ENCODE data around the gene NHLRC4. TPM values are rescaled to one million over a fixed set of nuclear protein-coding genes. Genes with fewer than 3 reads are reported as not detected.
A peak's percentile ranks its signal among the peaks of the same experiment; 100 is the strongest.

Gene NHLRC4
- total RNA-seq, 1 donor from 2014 or later: 1.0 TPM

DNA sequence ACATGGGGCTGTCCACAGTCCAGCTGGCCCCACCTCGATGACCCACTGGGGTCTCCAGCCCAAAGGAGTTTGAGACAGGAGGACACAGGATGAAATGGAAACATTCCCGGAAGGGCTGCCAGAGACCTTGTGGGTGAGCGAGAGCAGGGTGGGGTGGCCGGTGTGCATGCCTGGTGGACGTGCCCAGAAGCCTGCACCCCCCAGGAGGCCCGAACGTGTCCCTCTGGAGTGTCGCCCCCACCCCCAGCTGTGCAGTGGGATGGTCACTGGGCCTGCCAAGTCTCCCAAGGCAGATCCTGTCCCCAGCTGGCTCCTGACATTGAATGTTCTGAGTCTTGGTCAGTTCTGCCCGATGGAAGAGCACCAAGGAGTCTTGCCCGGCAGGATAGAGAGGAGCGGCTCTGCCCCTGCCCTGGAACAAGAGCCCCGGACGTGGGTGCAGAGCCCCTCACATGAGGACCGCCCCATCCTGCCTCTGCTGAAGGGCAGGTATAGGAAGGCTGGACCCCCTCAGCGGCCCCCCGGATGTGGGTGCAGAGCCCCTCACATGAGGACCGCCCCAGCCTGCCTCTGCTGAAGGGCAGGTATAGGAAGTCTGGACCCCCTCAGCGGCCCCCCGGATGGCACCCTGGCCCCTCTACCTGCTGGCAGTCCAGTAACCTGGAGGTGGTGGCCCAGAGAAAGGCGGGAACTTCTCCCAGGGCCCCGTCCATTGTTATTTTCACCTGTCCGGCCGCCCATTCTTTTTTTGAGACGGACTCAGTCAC lies 42.3 kb upstream of the NHLRC4 start:
- H3K4me3 Mint-ChIP-seq: no peak overlapping the region
- H3K4me1 Mint-ChIP-seq: peaks cover 33% of the 10 kb centered on the region
- CTCF ChIA-PET: no interaction called here
- TF ChIP-seq, protein P1, sequence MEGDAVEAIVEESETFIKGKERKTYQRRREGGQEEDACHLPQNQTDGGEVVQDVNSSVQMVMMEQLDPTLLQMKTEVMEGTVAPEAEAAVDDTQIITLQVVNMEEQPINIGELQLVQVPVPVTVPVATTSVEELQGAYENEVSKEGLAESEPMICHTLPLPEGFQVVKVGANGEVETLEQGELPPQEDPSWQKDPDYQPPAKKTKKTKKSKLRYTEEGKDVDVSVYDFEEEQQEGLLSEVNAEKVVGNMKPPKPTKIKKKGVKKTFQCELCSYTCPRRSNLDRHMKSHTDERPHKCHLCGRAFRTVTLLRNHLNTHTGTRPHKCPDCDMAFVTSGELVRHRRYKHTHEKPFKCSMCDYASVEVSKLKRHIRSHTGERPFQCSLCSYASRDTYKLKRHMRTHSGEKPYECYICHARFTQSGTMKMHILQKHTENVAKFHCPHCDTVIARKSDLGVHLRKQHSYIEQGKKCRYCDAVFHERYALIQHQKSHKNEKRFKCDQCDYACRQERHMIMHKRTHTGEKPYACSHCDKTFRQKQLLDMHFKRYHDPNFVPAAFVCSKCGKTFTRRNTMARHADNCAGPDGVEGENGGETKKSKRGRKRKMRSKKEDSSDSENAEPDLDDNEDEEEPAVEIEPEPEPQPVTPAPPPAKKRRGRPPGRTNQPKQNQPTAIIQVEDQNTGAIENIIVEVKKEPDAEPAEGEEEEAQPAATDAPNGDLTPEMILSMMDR (IDR thresholded peaks at IDR 0.05): no peak
- H3K27ac Mint-ChIP-seq: peak overlapping the region; percentile 35
- POLR2A ChIA-PET: no interaction called here
- DNase-seq (no peak), ATAC-seq (ENCODE audit: low read depth) (no peak)
- H3K9me3 Mint-ChIP-seq: no peaks in the 10 kb centered on the region
- intact Hi-C loops (cut with micrococcal nuclease): loop anchor here (5.0 kb wide), 5 partner anchors 43 to 387 kb away; partner anchors contain the start of genes NHLRC4, NPRL3, PGAP6 and PIGQ
- no peaks in the 10 kb centered on the region for H3K27me3 Mint-ChIP-seq
- H3K36me3 Mint-ChIP-seq (ENCODE audit: low read depth): peaks cover 8% of the 10 kb centered on the region

DNA sequence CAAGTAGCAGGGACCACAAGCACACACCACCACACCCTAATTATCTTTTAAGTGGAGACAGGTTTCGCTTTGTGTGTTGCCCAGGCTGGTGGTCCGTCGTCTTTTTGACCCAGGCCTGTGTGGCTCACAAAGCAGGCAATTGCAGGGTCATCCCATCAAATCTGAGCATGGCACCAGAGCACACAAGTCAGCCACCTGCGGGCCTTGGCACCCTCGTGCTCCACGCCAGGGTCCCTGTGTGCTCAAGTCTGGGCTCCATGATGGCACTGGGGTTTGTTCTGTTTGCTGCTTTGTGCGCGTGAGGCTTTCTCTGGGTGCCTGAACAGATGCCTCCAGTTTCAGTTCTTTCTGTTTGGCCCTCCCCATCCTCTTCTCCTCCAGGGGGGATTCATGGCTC lies 41.7 kb upstream of the NHLRC4 start:
- intact Hi-C loops (cut with micrococcal nuclease): loop anchor here (5.0 kb wide), 5 partner anchors 42 to 388 kb away; partner anchors contain the start of genes NHLRC4, NPRL3, PGAP6 and PIGQ
- TF ChIP-seq, protein P1 (IDR thresholded peaks at IDR 0.05): no peak
- H3K36me3 Mint-ChIP-seq (ENCODE audit: low read depth): peaks cover 7% of the 10 kb centered on the region
- peak overlapping the region; percentile 56 for H3K4me3 Mint-ChIP-seq
- ChIA-PET CTCF (no interaction called here), POLR2A (no interaction called here)
- no peaks in the 10 kb centered on the region for H3K27me3 Mint-ChIP-seq
- H3K27ac Mint-ChIP-seq: peak overlapping the region; percentile 84
- no peak for DNase-seq
- ATAC-seq (ENCODE audit: low read depth): no peak
- H3K9me3 Mint-ChIP-seq: no peaks in the 10 kb centered on the region
- peaks cover 39% of the 10 kb centered on the region for H3K4me1 Mint-ChIP-seq

DNA sequence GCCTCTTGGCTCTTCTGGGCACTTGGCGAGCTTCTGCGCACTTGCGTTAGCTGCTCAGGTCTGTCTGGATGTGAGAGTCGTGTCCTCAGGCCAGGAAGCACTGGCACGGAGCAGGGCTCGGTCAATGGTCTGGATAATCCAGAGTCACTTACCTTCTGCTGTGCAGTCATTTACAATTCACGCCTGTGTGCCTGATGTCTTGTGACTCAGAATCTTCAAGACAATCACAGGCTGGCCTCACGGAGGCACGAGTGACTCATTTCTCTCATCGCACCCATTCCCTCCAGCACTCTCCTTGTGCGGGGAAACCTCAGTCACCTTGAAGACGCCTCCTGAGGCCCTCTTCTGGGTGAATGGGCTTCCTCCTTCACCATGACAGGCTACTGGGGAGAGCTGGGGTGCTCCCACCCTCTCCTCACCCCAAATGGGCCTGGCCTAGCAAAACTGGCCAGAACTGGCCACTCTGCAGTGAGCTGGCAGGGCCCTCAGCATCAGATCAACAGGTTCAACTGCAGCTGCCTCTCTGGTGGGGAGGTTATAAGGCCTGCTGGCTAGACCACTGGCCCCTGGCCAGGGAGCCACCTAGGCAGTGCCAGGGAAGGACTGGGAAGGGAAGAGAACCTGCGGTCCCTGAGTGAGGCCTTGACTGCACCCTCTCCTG lies 41.2 kb upstream of the NHLRC4 start:
- POLR2A ChIA-PET: interaction anchor here (1.2 kb wide), 1 partner anchor 286 kb away, joined by 8 read pairs; no protein-coding TSS in a partner anchor
- Mint-ChIP-seq H3K4me1 (peaks cover 43% of the 10 kb centered on the region), H3K27me3 (no peaks in the 10 kb centered on the region), H3K9me3 (no peaks in the 10 kb centered on the region), H3K36me3 (ENCODE audit: low read depth) (peaks cover 2% of the 10 kb centered on the region), H3K27ac (peak overlapping the region; percentile 84), H3K4me3 (peak overlapping the region; percentile 56)
- CTCF ChIA-PET: interaction anchor here (1.3 kb wide), 1 partner anchor 134 kb away, joined by 3 read pairs; no protein-coding TSS in a partner anchor
- TF ChIP-seq, protein P1 (IDR thresholded peaks at IDR 0.05): no peak
- DNase-seq (no peak), ATAC-seq (ENCODE audit: low read depth) (peak; percentile 2)
- intact Hi-C loops (cut with micrococcal nuclease): loop anchor here (2.0 to 5.0 kb wide), 7 partner anchors 42 to 1087 kb away; partner anchors contain the start of genes AXIN1, CRAMP1, IFT140 and NHLRC4

DNA sequence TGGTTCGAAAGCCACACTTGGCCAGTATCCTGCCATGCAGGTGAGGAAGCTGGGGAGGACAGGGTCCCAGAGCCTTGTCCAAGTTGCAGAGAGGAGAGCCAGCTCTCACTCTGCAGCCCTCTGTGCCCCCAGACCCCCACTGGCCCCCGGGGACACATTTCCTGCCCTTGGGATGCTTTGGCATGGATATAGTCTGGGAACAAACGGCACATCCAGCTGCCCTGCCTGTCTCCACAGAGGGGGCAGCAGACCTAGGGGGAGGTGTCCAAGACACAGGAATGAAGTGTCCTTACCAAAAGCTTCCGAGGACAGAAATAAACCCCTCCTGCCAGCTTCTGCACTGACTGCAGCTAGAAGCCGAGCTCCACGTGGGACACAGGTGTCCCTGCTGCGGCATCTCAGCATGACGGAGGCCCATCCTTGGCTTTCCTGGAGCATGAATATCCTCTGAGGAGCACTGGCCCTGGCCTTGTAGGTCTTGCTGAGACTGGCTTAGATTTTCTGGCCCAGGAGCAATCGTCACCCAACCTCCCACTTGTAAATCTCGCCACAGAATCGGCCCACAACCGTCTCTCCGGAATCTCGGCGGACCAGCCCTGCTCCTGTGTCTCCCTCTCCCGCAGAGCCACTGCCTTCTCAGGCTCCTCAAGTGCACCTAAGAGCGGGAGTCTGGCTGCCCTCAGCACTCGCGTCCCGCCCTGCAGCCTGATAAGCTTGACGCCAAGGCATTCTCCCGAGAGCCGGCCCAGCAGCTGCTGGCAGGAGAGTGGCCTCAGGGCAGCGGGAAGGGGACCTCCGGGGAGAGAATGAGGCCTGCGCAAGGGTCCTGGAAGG lies 40.4 kb upstream of the NHLRC4 start:
- ChIA-PET POLR2A (interaction anchor here (0.6 to 1.6 kb wide), 10 partner anchors 41 to 1151 kb away, joined by 3 to 8 read pairs (median 3); partner anchors contain the start of genes JPT2, METTL26 and NHLRC4), CTCF (interaction anchor here (1.3 kb wide), 1 partner anchor 134 kb away, joined by 3 read pairs; no protein-coding TSS in a partner anchor)
- Mint-ChIP-seq H3K4me1 (peaks cover 43% of the 10 kb centered on the region), H3K27me3 (no peaks in the 10 kb centered on the region), H3K36me3 (ENCODE audit: low read depth) (no peaks in the 10 kb centered on the region), H3K4me3 (peak overlapping the region; percentile 86), H3K9me3 (no peaks in the 10 kb centered on the region), H3K27ac (peak overlapping the region; percentile 82)
- no peak for ATAC-seq (ENCODE audit: low read depth)
- intact Hi-C loops (cut with micrococcal nuclease): loop anchor here (1.0 to 5.0 kb wide), 11 partner anchors 41 to 1086 kb away; partner anchors contain the start of genes AXIN1, CRAMP1, IFT140 and JMJD8
- TF ChIP-seq, protein P1 (IDR thresholded peaks at IDR 0.05): no peak
- no peak for DNase-seq

All from activated B cell treated with CpG ODN at 0.5 μM for 24 hours (primary cell).